Sciatic nerve (tissue), 2 donors: ENCODE data around the gene PPP3CA. TPM values are rescaled to one million over a fixed set of nuclear protein-coding genes. Genes with fewer than 3 reads are reported as not detected.
"Not testable (repeated sequence)": the region's sequence is repeated elsewhere in the genome, so short reads cannot be mapped to it uniquely, and the experiment has no call there.

Experiments used
- ATAC-seq: fragments of 200-7000 bp; cut with Tn5 transposase; one replicate; pipeline ENCODE4 v1.9.1; 2020; ENCODE audit warnings: mild to moderate bottlenecking, moderate library complexity
- DNase-seq: peaks from one replicate; pipeline ENCODE4 v3.0.0-alpha.2; 2020; ENCODE audit warnings: low spot score
- intact Hi-C: fragments of 100-400 bp; cut with DNase I; formaldehyde crosslinking; loops from one replicate; pipeline ENCODE4 v1.14.2; 2022
- total RNA-seq: library from RNA; stranded (reverse); fragmentation: NEBNext Ultra II Directional; extraction: Animal tissue kit (Norgen Biotek cat#: 25700); gene quantifications from one replicate; pipeline ENCODE4 v1.2.1, GENCODE V29; 2021
- donor health status: DM: no; HTN: no; CAD: no.
- donor health status: DM: no; HTN: no; CAD: no.

PPP3CA gene
- total RNA-seq, 1 donor from 2014 or later: 56.8 TPM

DNA sequence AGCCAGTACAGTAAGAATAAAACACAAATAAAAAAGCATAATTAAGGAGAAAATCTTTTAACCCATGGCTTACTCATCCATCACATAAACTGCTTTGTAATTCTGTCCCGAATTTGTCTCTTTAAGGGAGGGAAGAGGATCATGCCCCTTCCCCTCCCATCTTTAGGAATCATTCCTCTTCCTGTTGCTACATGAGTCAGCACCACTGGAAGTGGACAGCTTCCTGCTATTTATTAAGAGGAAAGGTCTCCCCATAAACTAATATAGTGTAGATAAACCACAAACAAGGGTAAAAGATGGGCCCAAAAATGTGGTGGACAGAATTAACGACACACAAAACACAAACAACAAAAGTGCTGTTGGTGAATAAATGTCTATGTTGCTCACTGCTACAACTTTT, 75.8 kb downstream of the PPP3CA start:
- DNase-seq (no peak), ATAC-seq (no peak)
- intact Hi-C loops: no loop called here

GRCh38 chr4:101269682-101270081, 77.6 kb downstream of the PPP3CA start:
- DNase-seq (no peak), ATAC-seq (no peak)
- intact Hi-C loops: no loop called here

GRCh38 chr4:101265816-101266172, 81.5 kb downstream of the PPP3CA start:
- intact Hi-C loops: no loop called here
- DNase-seq: no peak
- no peak for ATAC-seq

DNA sequence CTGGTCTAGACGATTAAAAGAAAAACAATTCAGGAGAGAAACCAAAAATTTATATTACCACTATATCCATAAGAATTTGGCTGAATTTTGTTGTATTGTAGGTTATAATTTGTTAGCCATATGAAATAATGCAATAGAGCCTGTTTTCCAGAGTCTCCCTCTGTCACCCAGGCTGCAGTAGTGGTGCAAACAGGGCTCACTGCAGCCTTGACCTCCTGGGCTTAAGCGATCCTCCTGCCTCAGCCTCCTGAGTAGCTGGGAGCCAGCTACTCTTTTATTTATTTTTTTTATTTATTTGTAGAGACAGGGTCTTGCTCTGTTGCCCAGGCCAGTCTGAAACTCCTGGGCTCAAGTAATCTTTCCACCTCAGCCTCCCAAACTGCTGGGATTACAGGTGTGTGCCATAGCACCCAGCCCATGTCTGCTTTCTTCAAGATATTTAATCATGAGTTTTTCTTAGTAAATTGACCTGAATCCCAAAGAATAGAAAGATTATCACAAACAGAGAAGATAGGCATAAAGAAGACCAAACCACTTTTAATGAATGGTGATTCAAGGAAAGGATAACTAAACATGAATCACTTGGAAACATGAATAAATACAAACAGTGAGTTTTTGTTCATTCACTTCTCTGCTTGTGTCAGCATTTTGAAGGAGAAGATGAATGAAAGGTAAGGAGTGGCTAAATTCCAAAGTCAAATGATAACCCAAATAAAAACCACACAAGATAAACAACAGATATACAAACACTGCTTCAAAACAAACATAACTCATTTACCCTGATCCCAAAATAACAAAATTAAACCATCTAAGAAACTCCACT, 82.1 kb downstream of the PPP3CA start:
- intact Hi-C loops: no loop called here
- no peak for ATAC-seq
- DNase-seq: no peak

GRCh38 chr4:101264512-101264911, 82.8 kb downstream of the PPP3CA start:
- intact Hi-C loops: no loop called here
- ATAC-seq: no peak
- DNase-seq: no peak

DNA sequence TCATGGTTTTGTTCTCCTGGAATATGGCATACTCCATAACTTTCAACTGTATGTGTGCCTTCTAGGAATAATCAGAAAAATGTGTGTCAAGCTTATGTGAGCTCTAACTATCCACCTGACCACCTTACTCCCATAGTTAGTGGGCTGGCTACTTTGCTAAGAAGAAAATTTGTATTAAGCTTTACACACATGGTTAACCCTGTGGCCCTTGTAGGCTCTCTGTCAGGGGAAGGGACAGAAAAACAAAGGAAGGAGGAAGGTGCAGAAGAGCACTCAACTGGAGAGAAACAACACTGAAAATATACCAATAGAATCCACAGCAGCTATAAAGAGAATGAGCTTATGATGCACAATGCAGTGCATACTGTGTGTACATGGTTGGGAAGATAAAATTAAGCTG, 84.6 kb downstream of the PPP3CA start:
- ATAC-seq: no peak
- no peak for DNase-seq
- intact Hi-C loops: no loop called here

GRCh38 chr4:101259876-101260275, 87.5 kb downstream of the PPP3CA start:
- no peak for DNase-seq
- no peak for ATAC-seq
- intact Hi-C loops: no loop called here

GRCh38 chr4:101258883-101259282, 88.4 kb downstream of the PPP3CA start:
- ATAC-seq: no peak
- no peak for DNase-seq
- intact Hi-C loops: no loop called here

- no peak for ATAC-seq
- no peak for DNase-seq
- intact Hi-C loops: no loop called here
These were observed 91.1 kb downstream of the PPP3CA start for GRCh38 chr4:101256222-101256621.

DNA sequence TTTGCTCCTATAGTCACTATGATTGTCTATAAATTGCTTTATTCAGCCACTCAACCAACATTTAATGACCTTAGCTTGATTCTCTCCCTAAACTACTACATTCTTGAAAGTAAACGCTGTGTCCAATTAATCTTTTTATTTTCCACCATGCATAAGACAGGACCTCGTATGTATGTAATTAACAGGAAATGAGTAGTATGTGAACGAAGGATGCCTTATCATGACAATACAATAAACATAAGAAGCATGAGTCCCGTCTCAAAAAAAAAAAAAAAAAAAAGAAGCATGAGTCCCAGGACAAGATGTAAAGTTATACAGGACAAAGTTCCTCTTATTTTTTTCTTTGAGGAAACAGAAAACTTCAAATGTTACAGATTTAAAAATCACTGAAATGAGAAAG, 92.5 kb downstream of the PPP3CA start:
- intact Hi-C loops: no loop called here
- no peak for ATAC-seq
- no peak for DNase-seq

DNA sequence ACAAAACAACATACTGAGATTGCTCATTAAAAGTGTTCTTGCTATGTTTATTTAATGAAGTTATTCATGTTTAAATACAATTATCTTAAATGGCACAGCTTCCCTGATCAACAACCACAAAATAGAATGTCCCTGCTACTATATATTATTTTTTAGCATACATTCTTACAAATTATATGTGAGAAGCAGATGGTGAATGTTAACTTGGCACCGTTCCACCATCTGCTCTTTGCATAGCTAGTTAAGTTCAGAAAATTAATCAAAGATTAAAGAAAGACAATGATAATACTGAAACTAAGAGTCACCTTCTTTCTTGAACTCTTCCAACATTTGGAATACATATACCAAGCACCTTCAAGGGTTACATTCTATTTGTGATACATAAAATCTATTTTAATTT, 94.2 kb downstream of the PPP3CA start:
- intact Hi-C loops: no loop called here
- DNase-seq (no peak), ATAC-seq (no peak)

GRCh38 chr4:101252721-101253120, 94.6 kb downstream of the PPP3CA start:
- ATAC-seq (no peak), DNase-seq (no peak)
- intact Hi-C loops: no loop called here

DNA sequence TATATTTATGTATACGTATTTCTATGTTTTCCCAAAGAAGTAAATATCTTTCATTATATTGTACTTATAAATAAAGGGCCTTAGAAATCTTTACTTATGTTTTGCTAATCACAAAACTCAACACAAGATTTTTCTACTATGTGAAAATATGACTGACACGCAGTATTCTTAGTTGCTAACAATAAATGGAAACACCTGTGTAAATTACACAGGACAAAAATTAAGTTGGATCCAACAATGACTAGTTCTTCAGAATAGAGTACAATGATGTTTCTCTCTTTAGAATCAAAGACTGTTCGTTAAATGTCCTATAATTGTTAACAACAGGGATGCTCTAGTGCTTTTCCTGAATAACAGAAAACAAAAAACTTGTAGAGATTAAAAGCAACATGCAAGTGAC, 96.1 kb downstream of the PPP3CA start:
- DNase-seq (no peak), ATAC-seq (no peak)
- intact Hi-C loops: no loop called here

DNA sequence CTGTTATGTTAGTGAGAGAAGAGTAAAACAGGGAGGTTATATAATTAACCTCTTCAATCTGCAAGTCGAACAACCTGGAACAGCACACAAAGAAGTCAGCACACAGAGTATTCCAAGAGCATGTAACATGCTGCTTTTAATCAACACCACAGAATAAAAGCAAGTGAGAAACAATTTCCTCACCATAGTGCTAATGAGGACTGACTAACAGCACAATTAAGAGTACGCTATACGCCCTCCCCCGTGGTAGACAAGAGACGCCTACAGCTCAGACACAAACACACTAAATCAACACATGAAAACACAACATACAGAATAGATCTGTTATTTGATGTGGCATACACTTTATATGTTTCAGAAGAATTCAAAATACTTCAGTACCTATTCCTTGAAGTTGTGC, 103.0 kb downstream of the PPP3CA start:
- ATAC-seq (no peak), DNase-seq (no peak)
- intact Hi-C loops: no loop called here

DNA sequence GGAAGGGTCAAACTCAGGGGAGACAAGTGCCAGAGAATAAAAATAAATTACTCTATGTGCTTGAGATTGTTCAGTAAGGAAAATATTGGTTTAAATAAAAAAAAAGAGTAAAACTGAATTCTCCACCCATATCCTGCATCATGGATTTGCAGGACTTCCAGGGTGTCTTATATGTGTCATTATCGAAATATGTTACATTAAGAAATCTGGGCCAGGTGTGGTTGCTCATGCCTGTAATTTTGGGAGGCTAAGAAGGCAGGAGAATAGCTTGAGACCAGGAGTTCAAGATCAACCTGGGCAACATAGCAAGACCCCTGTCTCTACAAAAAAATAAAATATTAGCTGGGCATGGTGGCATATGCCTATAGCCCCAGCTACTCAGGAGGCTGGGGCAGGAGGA, 104.9 kb downstream of the PPP3CA start:
- intact Hi-C loops: no loop called here
- no peak for ATAC-seq
- DNase-seq: no peak

DNA sequence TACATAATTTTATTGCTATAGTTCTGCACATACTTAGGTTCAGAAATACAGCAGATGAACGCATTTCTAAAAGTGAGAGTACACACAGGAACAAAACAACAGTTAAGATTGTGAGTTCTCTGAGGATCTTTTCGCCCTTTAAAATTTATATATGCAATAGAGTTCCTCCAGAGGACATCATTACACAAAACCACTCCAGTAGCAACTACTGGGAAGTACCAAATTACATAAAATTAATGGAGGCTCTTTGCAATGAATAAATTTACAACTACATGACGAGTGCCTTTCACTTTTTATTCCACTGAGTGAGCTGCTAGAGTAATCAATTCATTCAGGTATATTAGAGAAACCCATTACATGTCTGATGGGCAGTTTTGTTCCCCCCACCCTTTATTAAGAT, 107.2 kb downstream of the PPP3CA start:
- intact Hi-C loops: no loop called here
- ATAC-seq: no peak
- DNase-seq: no peak

- intact Hi-C loops: no loop called here
- no peak for DNase-seq
- no peak for ATAC-seq
These were observed 107.7 kb downstream of the PPP3CA start for GRCh38 chr4:101239665-101240064.

- intact Hi-C loops: no loop called here
- ATAC-seq (peak; percentile 55), DNase-seq (no peak)
These were observed 108.6 kb downstream of the PPP3CA start for GRCh38 chr4:101238706-101239105.

DNA sequence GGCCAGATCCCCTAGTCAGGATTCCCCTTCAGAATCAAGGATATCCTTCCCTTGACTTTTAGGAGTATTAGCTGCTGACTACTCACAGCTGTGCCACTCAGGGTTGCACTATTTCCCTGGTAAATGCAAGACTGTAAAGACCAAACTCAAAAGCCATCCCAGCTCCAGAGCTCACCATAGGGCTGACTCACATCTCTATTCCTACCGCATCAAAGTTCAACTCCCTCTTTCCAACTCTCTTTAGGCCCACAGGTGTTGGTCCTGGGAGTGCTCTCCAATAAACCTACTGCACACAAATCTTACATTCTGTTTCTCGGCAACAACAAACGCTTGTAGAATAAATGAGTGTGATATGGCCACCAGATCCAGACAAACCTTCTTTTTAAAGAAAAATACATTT, 109.6 kb downstream of the PPP3CA start:
- DNase-seq (no peak), ATAC-seq (no peak)
- intact Hi-C loops: no loop called here

- no peak for ATAC-seq
- no peak for DNase-seq
- intact Hi-C loops: no loop called here
These were observed 111.2 kb downstream of the PPP3CA start for GRCh38 chr4:101236097-101236496.

- intact Hi-C loops, DNase-seq, ATAC-seq: not testable (repeated sequence)
These were observed 113.2 kb downstream of the PPP3CA start for GRCh38 chr4:101234141-101234540.
